Ectodermal cell (in vitro differentiated cells): ENCODE data around the gene TCEA3.

Experiments used
- H3K27ac ChIP-seq: 2 replicates; pipeline ENCODE4 v1.7.0; 2013; ENCODE audit warnings: mild to moderate bottlenecking, low read depth, low read length; ENCODE audit not compliant: insufficient read depth, poor library complexity, severe bottlenecking
- H3K27me3 ChIP-seq: 2 replicates; pipeline ENCODE4 v1.7.0; 2013; ENCODE audit warnings: mild to moderate bottlenecking, low read length; ENCODE audit not compliant: insufficient read depth, control insufficient read depth, poor library complexity, severe bottlenecking
- H3K36me3 ChIP-seq: one replicate; pipeline ENCODE4 v1.7.0; 2013; ENCODE audit warnings: low read length; ENCODE audit not compliant: control insufficient read depth, insufficient read depth
- H3K4me1 ChIP-seq: one replicate; pipeline ENCODE4 v1.7.0; 2013; ENCODE audit warnings: low read length; ENCODE audit not compliant: control insufficient read depth, insufficient read depth
- H3K4me3 ChIP-seq: 2 replicates; pipeline ENCODE4 v1.7.0; 2013; ENCODE audit warnings: low read depth, low read length, control low read depth; ENCODE audit not compliant: insufficient read depth
- H3K9me3 ChIP-seq: 2 replicates; pipeline ENCODE4 v1.7.0; 2013; ENCODE audit warnings: mild to moderate bottlenecking, low read length, moderate library complexity; ENCODE audit not compliant: control insufficient read depth
- WGBS, 2 experiments: methylation state at CpG; one replicate each; pipeline ENCODE4 v1.1.7; 2013; ENCODE audit warnings: missing lambda C conversion rate in 2 of 2; 5-methylcytosine and 5-hydroxymethylcytosine counted together

The TCEA3 gene

GRCh38 chr1:23448846-23449245 is 24.3 kb upstream of the TCEA3 start:
- 95 to 100% methylated on average over 1 of the region's 1 CpG for WGBS, 2 experiments
- no peak overlapping the region for H3K27ac ChIP-seq
- no peaks in the 10 kb centered on the region for H3K36me3 ChIP-seq
- H3K27me3 ChIP-seq: no peaks in the 10 kb centered on the region
- H3K4me1 ChIP-seq: no peaks in the 10 kb centered on the region
- H3K9me3 ChIP-seq: no peaks in the 10 kb centered on the region
- H3K4me3 ChIP-seq: no peak overlapping the region

GRCh38 chr1:23446661-23447310 is 22.2 kb upstream of the TCEA3 start:
- Histone ChIP-seq H3K27me3 (no peaks in the 10 kb centered on the region), H3K4me3 (no peak overlapping the region), H3K9me3 (no peaks in the 10 kb centered on the region), H3K27ac (no peak overlapping the region), H3K4me1 (no peaks in the 10 kb centered on the region), H3K36me3 (no peaks in the 10 kb centered on the region)
- 92 to 95% methylated on average over 8 of the region's 8 CpGs for WGBS, 2 experiments

GRCh38 chr1:23444596-23445390 is 20.2 kb upstream of the TCEA3 start:
- Histone ChIP-seq H3K4me1 (no peaks in the 10 kb centered on the region), H3K27me3 (no peaks in the 10 kb centered on the region), H3K9me3 (no peaks in the 10 kb centered on the region), H3K36me3 (no peaks in the 10 kb centered on the region), H3K4me3 (no peak overlapping the region), H3K27ac (no peak overlapping the region)
- WGBS, 2 experiments: 87 to 91% methylated on average over 4 of the region's 4 CpGs

- Histone ChIP-seq H3K9me3 (no peaks in the 10 kb centered on the region), H3K4me1 (no peaks in the 10 kb centered on the region), H3K27me3 (no peaks in the 10 kb centered on the region), H3K4me3 (no peak overlapping the region), H3K36me3 (no peaks in the 10 kb centered on the region), H3K27ac (no peak overlapping the region)
- WGBS, 2 experiments: 90 to 96% methylated on average over 4 of the region's 4 CpGs
These were observed 19.6 kb upstream of the TCEA3 start for GRCh38 chr1:23444104-23444533.

- Histone ChIP-seq H3K4me3 (no peak overlapping the region), H3K4me1 (no peaks in the 10 kb centered on the region), H3K36me3 (no peaks in the 10 kb centered on the region), H3K9me3 (no peaks in the 10 kb centered on the region), H3K27ac (no peak overlapping the region), H3K27me3 (no peaks in the 10 kb centered on the region)
- WGBS, 2 experiments: 89 to 92% methylated on average over 3 of the region's 3 CpGs
These were observed 18.2 kb upstream of the TCEA3 start for GRCh38 chr1:23442751-23443150.

DNA sequence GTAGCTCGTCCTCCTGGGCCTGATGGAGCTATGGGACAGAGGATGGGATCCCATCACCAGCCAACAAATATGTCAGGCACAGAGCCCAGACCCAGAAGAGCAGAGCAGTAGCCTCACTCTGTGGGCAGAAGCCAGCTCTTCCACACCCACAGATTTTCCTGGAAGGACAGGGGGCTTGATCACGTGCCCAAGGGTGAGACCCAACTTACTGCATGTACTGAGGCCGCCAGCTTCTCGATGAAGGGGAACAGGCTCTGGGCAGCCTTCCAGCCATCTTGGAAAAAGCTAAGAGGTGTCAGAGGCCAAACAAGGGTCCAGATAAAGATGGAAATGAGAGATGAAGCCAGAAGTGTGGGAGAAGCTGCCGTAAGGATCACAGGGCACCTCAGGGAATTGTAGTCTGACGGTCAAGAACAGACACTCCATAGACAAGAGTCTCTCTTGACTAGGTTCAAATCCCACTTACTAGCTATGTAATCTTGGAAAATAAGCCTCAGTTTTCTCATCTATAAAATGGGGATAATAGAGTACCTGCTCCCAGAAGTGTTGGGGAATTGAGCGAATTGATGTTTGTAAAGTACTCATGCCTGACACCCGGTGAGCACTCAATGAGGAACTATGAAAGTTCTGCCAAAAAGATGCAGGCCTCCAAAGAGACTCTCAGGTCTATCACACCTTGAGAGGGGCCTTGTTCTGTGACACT is 17.0 kb upstream of the TCEA3 start:
- no peak overlapping the region for H3K4me3 ChIP-seq
- H3K4me1 ChIP-seq: no peaks in the 10 kb centered on the region
- H3K9me3 ChIP-seq: no peaks in the 10 kb centered on the region
- no peaks in the 10 kb centered on the region for H3K27me3 ChIP-seq
- H3K36me3 ChIP-seq: no peaks in the 10 kb centered on the region
- 94 to 97% methylated on average over 8 of the region's 8 CpGs for WGBS, 2 experiments
- H3K27ac ChIP-seq: no peak overlapping the region

DNA sequence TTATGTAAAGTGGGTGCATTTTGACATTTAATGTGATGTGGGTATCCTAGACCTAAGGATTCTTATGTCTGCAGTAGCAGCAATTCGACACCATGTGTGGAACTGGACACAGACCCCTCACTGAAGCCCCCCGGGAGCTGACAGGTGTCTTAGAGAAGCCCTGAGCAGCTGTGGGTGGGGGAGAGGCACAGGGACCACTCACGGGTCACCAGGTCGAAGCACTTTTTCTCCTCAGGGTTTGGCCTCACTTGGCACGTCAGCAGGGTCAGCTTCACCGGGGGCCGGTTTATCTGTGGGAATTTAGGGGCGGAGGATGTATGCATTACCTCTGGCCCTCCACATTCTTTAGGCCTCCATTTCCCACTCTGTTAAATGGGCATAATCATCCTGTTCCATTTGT is 14.0 kb upstream of the TCEA3 start:
- no peak overlapping the region for H3K27ac ChIP-seq
- no peaks in the 10 kb centered on the region for H3K9me3 ChIP-seq
- no peak overlapping the region for H3K4me3 ChIP-seq
- no peaks in the 10 kb centered on the region for H3K36me3 ChIP-seq
- no peaks in the 10 kb centered on the region for H3K27me3 ChIP-seq
- WGBS, 2 experiments: 90 to 94% methylated on average over 8 of the region's 8 CpGs
- H3K4me1 ChIP-seq: no peaks in the 10 kb centered on the region

DNA sequence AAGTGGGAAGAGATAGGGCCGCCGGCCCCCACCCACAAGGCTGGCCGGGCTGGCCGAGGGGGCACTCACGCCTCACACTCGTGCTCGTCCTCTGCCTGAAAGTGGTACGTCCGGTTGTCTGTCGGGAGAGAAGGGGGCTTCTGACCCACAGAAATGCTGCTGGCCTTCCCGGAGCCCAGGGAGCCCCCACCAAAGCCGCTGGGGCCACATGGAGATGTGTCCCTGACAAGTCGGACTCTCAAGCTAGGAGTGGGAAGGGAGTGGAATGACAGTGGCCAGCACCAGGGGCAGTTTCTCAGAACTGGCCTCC is 12.8 kb upstream of the TCEA3 start:
- no peak overlapping the region for H3K27ac ChIP-seq
- H3K4me3 ChIP-seq: no peak overlapping the region
- no peaks in the 10 kb centered on the region for H3K4me1 ChIP-seq
- no peaks in the 10 kb centered on the region for H3K27me3 ChIP-seq
- WGBS, 2 experiments: 92 to 95% methylated on average over 13 of the region's 13 CpGs
- H3K9me3 ChIP-seq: no peaks in the 10 kb centered on the region
- no peaks in the 10 kb centered on the region for H3K36me3 ChIP-seq

DNA sequence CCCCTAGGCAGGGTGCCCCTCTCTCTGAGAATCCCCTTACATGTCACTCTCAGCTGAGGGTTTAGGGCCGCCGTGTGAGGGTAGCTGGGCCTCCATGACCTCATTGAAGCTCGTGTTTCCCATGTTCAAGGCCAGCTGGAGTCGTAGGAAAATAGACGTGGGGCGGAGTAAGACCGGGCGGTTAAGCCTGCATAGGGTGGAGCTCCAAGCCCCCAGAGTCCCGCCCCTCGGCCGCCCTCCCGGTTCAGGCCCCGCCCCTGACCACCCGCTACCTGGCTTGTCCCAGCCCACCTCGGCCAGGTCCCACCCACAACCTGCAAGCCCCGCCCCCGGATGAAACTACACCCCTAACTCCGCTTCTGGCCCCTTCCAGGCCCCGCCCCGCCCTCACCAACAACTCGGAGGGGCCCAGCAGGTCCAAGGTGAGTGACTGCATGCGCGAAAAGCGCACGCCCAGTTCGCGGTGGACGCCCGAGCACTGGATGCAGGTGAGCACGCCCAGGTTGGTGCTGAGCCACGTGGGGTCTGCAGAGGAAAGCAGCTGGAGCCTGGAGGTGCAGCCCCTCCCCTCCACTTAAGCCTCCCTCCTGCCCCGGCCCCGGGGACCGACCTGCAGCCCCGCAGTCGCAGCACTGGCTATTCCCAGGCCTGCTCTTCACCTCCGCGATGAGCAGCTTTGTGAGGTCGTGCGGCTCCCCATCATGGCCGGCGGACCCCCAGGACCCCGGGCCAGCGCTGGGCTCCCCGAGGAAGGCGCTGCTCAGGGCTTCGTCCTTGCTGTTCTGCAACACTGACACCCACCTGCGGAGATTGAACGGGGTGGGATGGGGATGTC is 12.2 kb upstream of the TCEA3 start:
- H3K36me3 ChIP-seq: no peaks in the 10 kb centered on the region
- WGBS, 2 experiments: 83 to 89% methylated on average over 49 of the region's 49 CpGs
- no peak overlapping the region for H3K27ac ChIP-seq
- H3K27me3 ChIP-seq: no peaks in the 10 kb centered on the region
- no peaks in the 10 kb centered on the region for H3K4me1 ChIP-seq
- H3K9me3 ChIP-seq: no peaks in the 10 kb centered on the region
- H3K4me3 ChIP-seq: no peak overlapping the region
